NCI-H2029 treated with DMSO at 0.1 percent for 48 hours (cell line): ENCODE measurements around the gene CRIP3.

ENCODE experiments used
- DNase-seq: peaks from one replicate; lab custom pipeline; 2025; lab: John Stamatoyannopoulos, UW

Gene CRIP3

DNA sequence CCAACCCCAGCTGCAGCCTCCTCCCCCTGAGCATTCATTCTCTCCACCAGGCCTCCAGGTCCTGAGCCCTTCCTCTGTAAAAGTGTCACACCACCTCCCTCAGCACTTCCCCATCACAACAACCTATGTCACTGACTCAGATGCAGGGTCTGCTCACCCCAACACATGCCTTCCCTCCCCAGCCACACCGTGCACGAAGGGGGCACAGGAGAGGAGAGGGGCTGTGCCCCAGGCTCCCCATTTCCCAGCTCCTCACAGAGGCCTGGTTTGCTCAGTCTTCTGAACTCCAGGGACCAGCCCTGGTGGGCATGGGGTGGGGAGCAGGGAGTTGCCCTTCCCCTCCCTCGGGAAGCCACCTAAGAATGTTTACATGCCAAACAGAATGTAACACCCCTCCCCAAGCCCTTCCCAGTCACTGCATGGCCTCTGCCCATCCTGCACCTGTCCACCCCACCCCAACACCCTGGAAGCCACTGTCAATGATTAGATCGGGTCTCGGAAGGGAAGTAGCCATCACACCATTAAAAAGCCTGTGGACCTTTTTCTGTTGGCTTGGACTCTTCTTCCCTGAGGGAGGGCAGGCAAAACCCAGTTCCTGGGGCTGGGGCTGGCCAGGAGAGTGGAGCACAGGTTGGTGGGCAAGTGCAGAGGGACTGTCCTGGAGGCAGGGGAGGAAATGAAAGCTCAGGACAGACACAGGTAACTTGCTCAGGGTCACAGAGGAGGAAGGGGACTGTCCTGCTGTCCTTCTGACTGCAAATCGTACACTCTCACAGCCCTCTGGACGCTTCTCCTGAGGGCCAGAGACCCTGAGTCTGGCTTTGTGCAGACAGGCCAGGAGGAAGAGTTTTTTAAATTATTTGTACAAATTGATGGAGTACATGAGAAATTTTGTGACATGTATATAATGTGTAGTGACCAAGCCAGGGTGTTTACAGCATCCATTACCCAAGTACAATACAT lies 20.6 kb downstream of the CRIP3 start:
- DNase-seq = no peak

DNA sequence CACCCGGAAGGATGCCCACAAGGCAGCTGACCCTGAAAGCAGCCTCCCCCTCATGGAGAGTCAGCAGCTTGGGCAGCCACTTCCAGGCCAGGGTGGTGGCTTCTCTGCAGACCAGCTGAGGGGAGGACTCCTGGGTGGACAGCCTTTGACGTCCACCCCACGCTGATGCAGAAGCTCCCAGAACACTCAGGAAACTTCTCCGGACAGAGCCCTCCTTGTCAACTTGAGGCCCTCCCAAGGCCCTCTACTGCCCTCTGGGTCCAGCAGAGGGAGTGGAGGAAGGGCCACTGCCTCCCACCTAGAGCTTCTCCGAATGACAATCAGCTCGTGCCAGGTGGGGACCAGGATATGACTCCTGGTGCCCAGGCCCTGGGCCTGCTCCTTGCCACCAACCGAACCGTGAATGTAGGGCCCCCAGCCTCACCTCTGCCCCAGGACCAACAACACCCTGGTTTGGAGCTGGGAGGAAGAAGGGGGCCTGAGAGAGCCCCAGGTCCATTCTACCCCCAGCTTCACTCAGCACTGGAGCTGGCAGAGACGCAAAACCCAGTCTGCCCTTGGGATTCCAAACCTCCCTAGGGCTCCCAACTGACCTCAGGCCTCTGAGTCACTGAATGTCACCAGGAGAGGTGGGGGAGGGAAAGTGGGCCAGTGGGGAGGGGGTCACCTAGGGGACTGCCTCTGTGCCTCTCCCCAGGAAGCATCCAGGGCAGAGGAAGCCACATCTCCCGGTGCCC lies 21.5 kb downstream of the CRIP3 start:
- DNase-seq = no peak

DNA sequence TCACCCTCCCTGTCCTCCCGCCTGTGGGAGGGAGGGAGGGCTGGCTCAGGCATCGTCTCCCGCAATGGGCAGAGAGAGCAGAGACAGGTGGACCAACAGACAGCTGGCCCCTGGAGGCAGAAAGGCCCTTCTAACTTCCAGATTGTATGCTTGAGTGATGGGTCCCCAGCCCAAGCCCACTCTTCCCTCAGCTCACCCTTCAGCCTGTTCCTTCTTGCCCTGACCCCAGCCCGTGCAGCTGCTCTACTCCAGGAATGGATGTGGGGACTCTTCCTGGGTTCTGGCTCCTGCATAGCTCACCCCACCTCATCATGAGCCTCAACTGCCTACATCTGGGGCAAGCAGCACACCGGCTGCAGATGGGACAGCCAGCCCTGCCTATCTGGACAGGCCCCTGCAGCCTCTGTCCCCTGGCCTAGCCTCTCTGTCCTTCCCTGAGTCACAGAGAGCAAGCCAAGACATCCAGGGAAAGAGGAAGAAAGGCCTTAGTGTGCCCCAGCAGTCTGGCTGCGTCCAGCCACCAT lies 22.1 kb downstream of the CRIP3 start:
- no peak for DNase-seq

DNA sequence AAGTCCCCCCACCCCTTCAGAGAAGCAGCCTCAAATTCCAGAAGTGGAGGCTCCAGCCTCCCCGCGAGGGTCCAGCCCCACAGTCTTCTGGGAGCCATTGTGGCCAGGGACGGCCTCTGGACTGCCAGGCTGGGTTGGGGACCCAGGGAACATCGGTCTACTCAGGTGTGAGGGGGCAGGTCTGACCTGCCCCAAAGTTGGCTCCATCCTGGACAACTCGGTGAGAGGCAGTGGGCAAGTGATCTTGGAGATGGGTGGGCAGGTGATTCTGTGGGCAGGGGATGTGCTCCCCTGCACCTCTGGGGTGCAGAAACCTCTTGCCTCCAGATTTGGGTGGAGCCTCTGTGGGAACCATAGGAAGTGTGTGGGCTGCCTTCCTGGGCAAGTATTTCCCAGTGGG lies 22.8 kb downstream of the CRIP3 start:
- no peak for DNase-seq

DNA sequence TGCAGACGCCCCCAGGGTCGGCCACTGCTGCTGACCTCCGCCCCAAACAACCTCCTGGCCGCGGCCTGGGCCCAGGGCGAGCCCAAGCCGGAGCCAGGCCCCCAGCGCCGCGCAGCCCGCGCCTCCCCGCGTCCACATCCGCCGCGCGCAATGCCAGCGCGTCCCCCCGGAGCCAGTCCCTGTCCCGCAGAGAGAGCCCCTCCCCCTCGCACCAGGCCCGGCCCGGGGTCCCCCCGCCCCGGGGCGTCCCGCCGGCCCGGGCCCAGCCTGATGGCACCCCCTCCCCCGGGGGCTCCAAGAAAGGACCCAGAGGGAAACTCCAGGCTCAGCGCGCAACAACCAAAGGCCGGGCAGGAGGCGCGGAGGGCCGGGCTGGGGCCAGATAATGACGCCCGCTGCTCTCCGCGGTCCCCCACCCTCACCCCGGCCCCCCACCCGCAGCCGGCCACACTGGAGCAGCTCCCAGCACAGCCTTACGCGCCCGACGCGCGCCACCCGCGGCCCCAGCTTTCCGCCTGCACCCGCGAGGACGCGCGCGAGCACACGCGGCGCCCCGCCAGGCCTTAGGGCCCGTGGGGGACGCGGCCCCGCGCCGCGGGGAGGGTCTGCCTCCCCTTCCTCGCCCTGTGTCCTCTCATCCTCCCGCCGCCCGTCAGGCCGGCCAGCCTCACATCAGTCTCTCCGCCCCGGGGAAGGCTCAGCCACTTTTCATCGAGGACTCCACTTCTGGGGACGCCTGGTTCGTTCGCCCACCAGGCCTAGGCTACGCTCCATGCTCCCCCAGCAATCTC lies 23.4 kb downstream of the CRIP3 start:
- no peak for DNase-seq

DNA sequence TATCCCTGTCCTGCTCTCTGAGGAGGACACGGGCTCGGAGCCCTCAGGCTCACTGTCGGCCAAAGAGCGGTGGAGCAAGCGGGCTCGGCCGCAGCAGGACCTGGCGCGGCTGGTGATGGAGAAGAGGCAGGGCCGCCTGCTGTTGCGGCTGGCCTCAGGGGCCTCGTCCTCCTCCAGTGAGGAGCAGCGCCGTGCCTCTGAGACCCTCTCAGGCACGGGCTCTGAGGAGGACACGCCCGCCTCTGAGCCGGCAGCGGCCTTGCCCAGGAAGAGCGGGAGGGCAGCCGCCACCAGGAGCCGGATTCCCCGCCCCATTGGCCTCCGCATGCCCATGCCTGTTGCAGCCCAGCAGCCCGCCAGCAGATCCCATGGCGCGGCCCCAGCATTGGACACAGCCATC lies 24.7 kb downstream of the CRIP3 start:
- no peak for DNase-seq

DNA sequence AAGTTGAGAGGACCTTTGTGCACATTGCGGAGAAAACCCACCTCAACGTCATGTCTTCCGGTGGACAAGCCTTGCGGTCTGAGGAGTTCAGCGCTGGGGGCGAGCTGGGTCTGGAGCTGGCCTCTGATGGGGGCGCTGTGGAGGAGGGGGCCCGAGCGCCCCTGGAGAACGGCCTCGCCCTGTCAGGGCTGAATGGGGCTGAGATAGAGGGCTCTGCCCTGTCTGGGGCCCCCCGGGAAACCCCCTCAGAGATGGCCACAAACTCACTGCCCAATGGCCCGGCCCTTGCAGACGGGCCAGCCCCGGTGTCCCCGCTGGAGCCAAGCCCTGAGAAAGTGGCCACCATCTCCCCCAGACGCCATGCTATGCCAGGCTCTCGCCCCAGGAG lies 25.1 kb downstream of the CRIP3 start:
- no peak for DNase-seq

DNA sequence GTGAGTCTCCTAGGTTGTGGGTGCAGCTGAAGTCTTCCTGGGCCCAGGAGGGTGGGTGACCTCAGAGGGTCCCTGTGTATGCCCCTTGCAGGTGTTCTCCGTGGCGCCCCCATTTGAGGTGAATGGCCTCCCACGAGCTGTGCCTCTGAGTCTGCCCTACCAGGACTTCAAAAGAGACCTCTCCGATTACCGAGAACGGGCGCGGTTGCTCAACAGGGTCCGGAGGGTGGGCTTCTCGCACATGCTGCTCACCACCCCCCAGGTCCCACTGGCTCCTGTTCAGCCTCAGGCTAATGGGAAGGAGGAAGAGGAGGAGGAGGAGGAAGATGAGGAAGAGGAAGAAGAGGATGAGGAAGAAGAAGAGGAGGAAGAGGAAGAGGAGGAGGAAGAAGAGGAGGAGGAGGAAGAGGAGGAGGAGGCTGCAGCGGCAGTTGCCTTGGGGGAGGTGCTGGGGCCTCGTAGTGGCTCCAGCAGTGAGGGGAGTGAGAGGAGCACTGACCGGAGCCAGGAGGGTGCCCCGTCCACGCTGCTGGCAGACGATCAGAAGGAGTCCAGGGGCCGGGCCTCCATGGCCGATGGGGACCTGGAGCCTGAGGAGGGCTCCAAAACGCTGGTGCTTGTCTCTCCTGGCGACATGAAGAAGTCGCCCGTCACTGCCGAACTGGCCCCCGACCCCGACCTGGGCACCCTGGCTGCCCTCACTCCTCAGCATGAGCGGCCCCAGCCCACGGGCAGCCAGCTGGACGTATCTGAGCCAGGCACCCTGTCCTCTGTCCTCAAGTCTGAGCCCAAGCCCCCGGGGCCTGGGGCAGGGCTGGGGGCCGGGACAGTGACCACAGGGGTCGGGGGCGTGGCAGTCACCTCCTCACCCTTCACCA lies 25.8 kb downstream of the CRIP3 start:
- DNase-seq = no peak

DNA sequence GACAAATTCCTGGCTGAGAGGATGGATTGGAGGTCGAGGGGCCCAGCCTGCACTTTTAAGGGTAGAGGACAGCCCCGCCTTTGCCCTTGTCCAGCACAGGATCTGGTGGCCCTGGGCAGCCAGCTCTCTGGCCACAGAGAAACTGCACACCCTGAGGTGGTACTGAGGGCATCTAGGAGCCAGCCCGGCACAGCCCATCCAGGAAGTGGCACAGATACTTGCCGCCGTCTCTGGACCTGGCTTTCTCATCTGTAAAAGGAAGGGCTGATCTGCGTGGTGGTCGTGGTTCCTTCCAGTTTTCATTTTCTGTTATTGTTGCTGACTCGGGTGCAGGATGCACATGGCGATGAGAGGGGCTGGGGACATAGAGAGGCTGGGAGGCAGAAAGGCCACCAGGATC lies 26.6 kb downstream of the CRIP3 start:
- no peak for DNase-seq

DNA sequence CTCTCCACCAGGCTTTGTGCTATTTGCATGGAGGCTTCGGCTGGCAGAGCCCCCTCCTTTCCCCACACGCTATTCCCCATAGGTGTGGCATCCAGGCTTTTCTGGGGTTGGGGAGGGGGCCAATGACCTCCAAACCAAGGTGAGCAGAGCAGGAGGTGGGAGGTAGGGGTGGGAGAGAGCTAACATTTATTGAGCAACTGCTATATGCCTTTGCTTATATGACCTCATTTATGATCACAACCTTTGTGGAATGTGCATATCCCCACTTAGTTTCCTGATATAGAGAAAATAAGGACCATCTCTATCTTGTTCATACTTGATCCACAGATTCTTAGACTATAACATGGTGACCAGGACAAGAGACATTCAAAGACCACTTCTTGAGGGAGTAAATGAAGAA lies 28.4 kb downstream of the CRIP3 start:
- DNase-seq = no peak

DNA sequence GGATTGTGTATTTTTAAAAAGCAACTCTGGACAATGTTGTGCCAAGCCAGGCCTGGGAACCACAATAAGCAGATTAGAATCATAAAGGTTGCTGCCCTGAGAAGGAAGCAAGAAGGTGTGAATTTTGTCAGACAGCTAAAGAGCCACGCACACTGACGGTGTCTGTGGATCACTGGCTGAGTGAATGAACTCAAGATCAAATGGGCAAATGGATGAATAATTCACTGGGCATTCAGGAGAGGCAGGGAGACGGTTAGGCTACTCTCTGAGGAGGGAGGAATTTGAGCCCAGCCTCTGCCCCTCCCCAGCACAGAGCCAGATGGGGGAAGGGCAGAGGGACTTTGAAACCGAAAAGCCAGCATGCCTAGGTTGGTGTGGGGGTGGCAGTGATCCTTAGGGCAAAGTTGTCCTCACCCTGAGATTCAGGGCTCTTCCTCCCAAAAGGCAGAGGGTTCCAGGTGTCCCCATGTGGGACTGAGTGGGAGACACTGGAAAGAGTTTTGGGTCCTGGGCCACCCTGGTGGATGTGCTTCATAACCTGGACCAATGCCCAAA lies 30.0 kb downstream of the CRIP3 start:
- no peak for DNase-seq

DNA sequence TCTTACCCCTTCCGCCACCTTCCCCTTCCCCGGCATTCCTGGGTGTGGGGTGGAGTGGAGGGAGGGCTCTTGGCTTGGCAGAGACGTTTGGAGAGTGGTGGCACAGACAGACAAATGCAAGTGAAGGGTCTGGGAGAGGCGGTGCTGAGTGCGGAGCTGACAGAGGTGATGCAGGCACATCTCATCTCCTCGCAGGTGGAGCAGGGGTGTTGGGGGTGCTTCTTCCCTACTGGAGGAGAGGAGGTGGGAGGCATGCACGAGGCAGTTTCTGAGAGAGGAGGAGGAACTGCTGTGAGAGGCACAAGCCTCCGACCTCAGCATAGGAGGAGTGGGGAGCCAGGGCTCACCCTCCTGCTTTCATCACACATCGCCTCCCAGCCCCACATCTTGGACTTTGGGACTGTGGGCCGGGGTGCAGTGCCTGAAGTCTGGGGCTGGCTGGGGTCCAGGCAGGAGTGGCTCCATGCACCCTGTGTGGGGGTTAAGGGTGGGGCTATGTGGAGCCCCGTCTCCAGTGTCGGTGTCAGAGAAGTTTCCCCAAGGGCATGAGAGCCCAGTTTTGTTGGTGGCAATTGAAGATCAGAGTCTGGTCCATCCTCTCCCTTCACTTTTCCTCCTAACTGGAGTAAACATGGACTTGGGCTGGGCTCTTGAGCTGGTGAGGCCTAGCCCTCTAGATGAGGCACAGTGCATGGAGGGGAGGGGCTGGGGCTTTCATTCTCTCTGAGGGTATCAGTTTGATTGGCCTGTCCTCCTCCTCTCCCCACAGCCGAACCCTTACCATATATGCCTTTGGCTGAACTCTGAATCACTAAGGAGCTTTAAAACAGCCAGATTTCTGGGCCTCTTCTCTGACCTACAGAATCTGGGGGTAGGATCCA lies 30.7 kb downstream of the CRIP3 start:
- no peak for DNase-seq

DNA sequence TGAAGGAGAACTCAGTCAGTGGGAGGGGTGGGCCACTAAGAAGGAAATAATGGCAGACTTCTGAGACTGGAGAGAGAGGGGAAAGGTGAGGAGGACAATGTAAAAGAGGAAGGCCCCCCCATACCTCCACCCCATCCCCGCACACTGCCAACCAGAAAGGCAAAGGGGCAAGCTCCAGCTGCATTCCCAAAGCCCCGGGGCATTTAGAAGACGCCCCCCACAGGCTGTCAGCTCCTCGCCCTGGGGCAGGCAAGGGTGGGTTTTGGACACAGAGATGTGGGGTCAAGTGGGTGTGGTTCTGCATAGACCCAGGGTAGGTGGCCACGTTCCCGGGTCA lies 31.4 kb downstream of the CRIP3 start:
- DNase-seq = no peak

DNA sequence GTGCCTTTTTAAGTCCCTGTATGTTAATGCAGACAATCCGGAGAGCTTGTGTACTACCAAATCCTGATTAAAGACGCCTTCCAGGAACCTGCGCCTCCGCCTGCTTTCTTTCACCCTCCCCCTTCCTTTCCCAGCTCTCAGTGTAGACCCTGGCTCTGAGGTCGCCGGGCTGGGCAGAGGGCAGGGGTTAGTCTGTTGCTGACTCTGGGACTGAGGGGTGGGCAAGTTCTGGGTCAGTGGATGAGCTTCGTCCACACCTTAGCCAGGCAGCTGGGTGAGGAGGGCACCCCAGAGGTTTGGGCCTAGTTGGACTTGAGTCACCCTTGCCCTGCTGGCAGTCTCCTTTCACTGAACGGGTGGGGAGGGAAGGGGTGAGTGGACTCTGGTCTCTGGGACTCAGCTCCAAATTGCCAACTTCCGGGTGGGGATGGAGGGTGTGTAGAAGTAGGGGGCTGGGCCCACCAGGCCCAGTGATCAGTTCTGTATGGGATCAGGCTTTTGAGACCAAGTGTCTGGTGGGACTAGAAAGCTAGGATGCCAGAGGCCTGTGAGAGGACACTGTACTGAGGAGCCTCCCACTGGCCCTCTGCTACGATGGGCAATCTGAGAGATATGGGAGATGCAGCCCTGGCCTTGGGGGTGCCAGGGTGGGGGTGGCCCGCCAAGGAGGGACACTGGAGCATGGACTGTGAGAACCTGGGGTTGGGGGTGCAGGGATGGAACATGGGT lies 31.9 kb downstream of the CRIP3 start:
- DNase-seq = no peak

DNA sequence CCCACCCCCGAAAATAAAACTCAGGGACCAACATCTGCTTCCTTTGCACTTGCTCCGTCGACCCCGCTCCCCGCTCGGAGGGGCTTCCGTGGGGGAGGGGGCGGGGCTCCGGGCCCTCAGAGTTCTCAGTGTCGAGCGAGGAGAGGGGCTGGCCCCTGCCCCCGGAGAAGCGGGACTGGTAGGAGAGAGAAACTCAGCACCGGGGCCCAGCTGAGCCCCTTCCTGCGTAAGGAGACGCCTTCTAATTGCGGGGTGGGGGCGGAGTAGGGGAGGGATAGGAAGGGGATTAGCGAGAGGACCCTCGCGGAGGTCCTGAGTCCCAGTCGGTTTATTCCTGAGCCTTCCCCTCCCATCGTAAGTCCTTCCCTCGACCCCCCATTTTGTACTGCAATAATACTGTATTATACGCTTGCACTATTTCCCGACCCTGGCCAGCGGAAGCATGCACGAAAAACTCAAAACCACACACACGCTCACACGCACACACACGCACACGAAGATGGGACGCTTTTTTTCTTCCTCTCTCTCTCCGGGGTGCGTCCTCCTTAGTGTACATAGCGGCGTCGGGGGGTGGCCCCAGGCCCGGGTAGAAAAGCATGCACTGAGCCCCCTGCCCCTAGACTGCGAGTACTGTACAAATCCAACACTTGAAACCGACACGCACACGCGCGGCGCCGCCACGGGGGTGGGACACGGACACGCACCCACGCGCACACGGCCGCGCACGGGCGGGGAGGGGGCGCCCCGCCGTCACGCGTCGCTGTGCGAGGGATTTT lies 32.6 kb downstream of the CRIP3 start:
- DNase-seq = no peak

DNA sequence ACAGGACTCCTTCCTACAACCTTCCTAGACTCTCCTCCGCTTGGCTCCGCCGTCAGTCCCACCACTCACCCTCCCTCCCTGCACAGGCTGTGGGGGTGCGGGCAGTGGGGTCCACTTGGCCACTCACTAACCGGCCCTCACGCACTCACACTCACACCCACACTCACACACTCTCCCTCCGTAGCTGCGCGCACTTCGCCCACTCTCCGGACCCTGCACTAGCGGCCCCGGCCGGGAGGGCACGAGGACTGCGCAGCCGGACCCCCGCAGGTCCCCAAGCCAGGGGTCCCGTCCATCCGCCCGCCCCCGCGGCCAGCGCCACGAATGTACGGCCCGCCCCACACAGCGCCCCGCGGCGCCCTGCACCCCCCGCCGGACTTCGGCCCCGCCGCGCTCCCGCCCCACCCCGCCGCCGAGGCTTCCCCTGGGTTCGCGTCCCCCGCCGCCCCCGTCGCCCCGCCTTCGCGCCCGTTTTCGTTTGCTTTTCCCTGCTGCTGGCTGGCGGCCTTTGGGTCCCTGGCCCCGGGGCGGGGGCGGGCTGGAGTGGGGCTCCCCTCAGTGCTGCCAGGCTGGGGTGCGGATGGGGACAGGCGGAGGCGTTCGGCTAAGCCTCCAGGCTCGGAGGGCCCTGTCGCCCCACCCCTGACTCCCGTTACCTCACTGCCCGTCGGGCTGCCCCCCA lies 33.6 kb downstream of the CRIP3 start:
- DNase-seq = no peak

DNA sequence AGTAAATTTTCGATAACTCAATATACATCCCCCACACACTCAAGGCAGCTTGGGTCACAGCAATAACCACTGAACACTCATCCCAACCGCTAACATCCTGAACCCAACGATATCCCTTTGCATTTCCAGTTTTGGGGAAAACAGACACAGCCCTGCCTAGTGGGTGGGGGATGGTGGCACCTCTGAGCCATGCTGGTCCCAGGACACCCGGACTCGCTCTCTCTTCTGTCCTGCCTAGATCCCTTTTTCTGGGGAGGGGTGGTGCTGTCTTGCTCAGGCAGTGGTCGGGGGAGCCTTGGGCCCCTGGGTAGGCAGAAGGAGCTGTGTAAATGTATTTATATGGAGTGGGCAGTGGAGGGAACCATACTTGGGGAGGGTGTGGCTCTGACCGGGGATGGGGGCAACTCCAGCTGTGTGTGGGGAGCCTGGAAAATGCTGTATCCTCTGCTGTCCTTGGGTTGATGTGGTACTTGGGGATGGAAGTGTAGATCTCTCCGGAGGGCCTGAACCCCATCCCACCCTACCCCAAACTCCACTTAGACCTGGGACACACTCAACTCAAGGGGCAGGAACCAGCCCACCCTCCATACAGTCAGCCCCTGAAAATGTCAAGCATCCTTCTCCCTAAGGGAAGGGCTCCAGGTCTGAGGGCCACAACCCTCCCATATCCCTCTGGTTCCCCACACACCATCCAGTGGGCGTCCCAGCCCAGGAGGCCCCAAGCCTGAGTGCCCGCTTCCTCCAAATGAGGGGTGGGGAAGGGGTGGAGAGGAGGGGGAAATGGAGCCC lies 34.3 kb downstream of the CRIP3 start:
- no peak for DNase-seq
